Lung (tissue), 12 donors: ENCODE measurements around the gene PHOX2A. TPM values are rescaled to one million over a fixed set of nuclear protein-coding genes. Genes with fewer than 3 reads are reported as not detected.
A peak's percentile ranks its signal among the peaks of the same experiment; 100 is the strongest.

Experiments used
- ATAC-seq: fragments of 200-7000 bp; cut with Tn5 transposase; one replicate; pipeline ENCODE4 v1.9.1; 2020; ENCODE audit warnings: moderate number of reproducible peaks; ENCODE audit not compliant: insufficient read depth, low FRiP score
- DNase-seq, 3 donors: peaks; one replicate each; pipeline ENCODE4 v3.0.0-alpha.2; 2013 to 2017
- H3K27ac ChIP-seq, 2 donors: one replicate each; pipeline ENCODE4 v1.5.1; 2013; ENCODE audit warnings: mild to moderate bottlenecking in 2 of 2, moderate library complexity in 2 of 2, control low read depth in 1 of 2, inconsistent platforms in 1 of 2, low read depth in 1 of 2, low read length in 1 of 2
- H3K27me3 ChIP-seq, 3 donors: one replicate each; pipeline ENCODE4 v1.5.1; 2013; ENCODE audit warnings: low read length in 2 of 3; ENCODE audit not compliant: control insufficient read depth in 3 of 3, insufficient read depth in 3 of 3
- H3K36me3 ChIP-seq, 4 donors: one replicate each; pipeline ENCODE4 v1.5.1; 2013; ENCODE audit warnings: low read length in 4 of 4, mild to moderate bottlenecking in 1 of 4, moderate library complexity in 1 of 4; ENCODE audit not compliant: control insufficient read depth in 4 of 4, insufficient read depth in 4 of 4
- H3K4me1 ChIP-seq, 5 donors: one replicate each; pipeline ENCODE4 v1.5.1; 2013; ENCODE audit warnings: low read length in 5 of 5, mild to moderate bottlenecking in 2 of 5, moderate library complexity in 1 of 5; ENCODE audit not compliant: control insufficient read depth in 5 of 5, insufficient read depth in 5 of 5
- H3K4me3 ChIP-seq: one replicate; pipeline ENCODE4 v1.5.1; 2013; ENCODE audit warnings: mild to moderate bottlenecking, control low read depth, moderate library complexity
- H3K9ac ChIP-seq, 2 donors: one replicate each; pipeline ENCODE4 v1.5.1; 2013; ENCODE audit warnings: low read length in 2 of 2, control low read depth in 1 of 2; ENCODE audit not compliant: insufficient read depth in 1 of 2
- H3K9me3 ChIP-seq, 4 donors: one replicate each; pipeline ENCODE4 v1.5.1; 2013; ENCODE audit warnings: low read length in 3 of 4, mild to moderate bottlenecking in 1 of 4, moderate library complexity in 1 of 4; ENCODE audit not compliant: control insufficient read depth in 4 of 4, insufficient read depth in 3 of 4
- CTCF ChIP-seq: IDR thresholded peaks from 2 replicates; pipeline ENCODE4 v1.5.1; 2012; ENCODE audit warnings: mild to moderate bottlenecking; ENCODE audit errors: control extremely low read depth, extremely low read depth
- WGBS, 2 donors: extraction: QIAGEN DNeasy Blood & Tissue Kit; methylation state at CpG; one replicate each; pipeline ENCODE4 v1.1.7; 2013; 5-methylcytosine and 5-hydroxymethylcytosine counted together
- polyA plus RNA-seq, 2 donors: library from polyadenylated mRNA; stranded (reverse); fragments of 200-250 nt; gene quantifications; one replicate each; pipeline ENCODE4 v1.2.1, GENCODE V29; 2013
- total RNA-seq, 2 donors: library from RNA; depleted of rRNA in 1 of 2; stranded (reverse); fragments of >200 nt in 1 of 2; gene quantifications; one replicate each; pipeline ENCODE4 v1.2.1, GENCODE V29; 2014 to 2021
- donor health status: control.
- donor health status: control.
- donor health status: Bipolar disorder and iron deficiency.
- donor health status: healthy.
- donor health status: DM: yes; HTN: yes; CAD: no.

The PHOX2A gene
- total and polyA plus RNA-seq, 4 donors, result not detected

DNA sequence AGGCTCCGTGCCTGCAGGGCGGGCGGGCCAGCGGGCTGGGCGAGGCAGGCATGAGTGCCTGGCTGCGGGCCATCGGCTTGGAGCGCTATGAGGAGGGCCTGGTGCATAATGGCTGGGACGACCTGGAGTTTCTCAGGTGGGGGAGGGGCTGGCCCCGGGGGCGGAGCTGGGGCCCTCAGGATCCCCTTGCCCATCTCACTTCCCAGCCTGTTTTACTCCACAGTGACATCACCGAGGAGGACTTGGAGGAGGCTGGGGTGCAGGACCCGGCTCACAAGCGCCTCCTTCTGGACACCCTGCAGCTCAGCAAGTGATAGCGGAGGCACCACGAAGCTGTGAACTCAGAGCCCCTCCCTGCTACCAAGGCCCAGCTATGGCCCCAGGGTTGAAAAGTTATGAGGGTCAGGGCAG is 5.9 kb downstream of the PHOX2A start:
- ATAC-seq (peak; percentile 64), DNase-seq (peak; percentile 69 to 80 (median 74))
- peaks cover 0 to 2% (median 0%) of the 10 kb centered on the region in 4 donors for H3K9me3 ChIP-seq
- peaks cover 0 to 49% (median 35%) of the 10 kb centered on the region in 4 donors for H3K36me3 ChIP-seq
- TF ChIP-seq CTCF, result peak; percentile 37
- H3K27ac ChIP-seq, result no peak overlapping the region
- H3K4me1 ChIP-seq, result peaks cover 0 to 29% (median 14%) of the 10 kb centered on the region in 5 donors
- H3K9ac ChIP-seq, result no peak overlapping the region
- peaks cover 0 to 31% (median 26%) of the 10 kb centered on the region in 3 donors for H3K27me3 ChIP-seq
- H3K4me3 ChIP-seq, result no peak overlapping the region
- 52 to 60% methylated on average over 16 of the region's 16 CpGs for WGBS, 2 donors

GRCh38 chr11:72237112-72237931 is 6.7 kb downstream of the PHOX2A start:
- H3K9ac ChIP-seq, result no peak overlapping the region
- ATAC-seq, result no peak
- H3K4me1 ChIP-seq, result peaks cover 0 to 29% (median 14%) of the 10 kb centered on the region in 5 donors
- peaks cover 0 to 24% (median 20%) of the 10 kb centered on the region in 3 donors for H3K27me3 ChIP-seq
- no peak for TF ChIP-seq CTCF
- peaks cover 0 to 56% (median 42%) of the 10 kb centered on the region in 4 donors for H3K36me3 ChIP-seq
- no peak for DNase-seq
- 85 to 93% methylated on average over 22 of the region's 22 CpGs for WGBS, 2 donors
- no peak overlapping the region for H3K4me3 ChIP-seq
- no peak overlapping the region for H3K27ac ChIP-seq
- peaks cover 0 to 2% (median 0%) of the 10 kb centered on the region in 4 donors for H3K9me3 ChIP-seq

DNA sequence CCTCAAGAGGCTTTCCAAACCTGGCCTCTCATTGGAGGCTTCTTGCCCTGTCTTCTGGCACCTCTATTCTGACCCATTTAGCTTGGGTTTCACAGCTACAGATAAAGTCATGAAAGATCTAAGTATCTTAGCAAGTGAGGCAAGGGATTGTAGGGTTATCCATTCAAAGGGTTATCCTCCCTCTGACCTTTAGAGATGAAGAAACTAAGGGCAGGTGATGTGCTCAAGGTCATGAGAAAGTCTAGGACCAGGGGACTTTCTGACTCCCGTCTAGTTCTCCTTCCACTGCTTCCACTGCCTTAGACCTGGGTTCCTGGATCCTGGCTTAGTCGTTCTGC is 7.2 kb downstream of the PHOX2A start:
- DNase-seq (no peak), ATAC-seq (no peak)
- TF ChIP-seq CTCF, result no peak
- H3K27ac ChIP-seq, result no peak overlapping the region
- H3K4me3 ChIP-seq, result no peak overlapping the region
- H3K4me1 ChIP-seq, result peaks cover 0 to 29% (median 14%) of the 10 kb centered on the region in 5 donors
- peaks cover 0 to 2% (median 0%) of the 10 kb centered on the region in 4 donors for H3K9me3 ChIP-seq
- peaks cover 0 to 18% (median 14%) of the 10 kb centered on the region in 3 donors for H3K27me3 ChIP-seq
- H3K9ac ChIP-seq, result no peak overlapping the region
- WGBS, 2 donors, result 80 to 83% methylated on average over 2 of the region's 2 CpGs
- peaks cover 0 to 62% (median 46%) of the 10 kb centered on the region in 4 donors for H3K36me3 ChIP-seq
